T-helper 2 cell treated with Interferon-gamma antibody and Interleukin-4, amounts not matched to agents 100 ng/mL and 5 ng/mL, for 36 hours (primary cell): ENCODE data around the gene PLXNA2. TPM values are rescaled to one million over a fixed set of nuclear protein-coding genes. Genes with fewer than 3 reads are reported as not detected.

Experiments
- intact Hi-C: fragments of 100-400 bp; cut with micrococcal nuclease; formaldehyde crosslinking; loops from one replicate; pipeline ENCODE4 v1.15.1; 2023
- total RNA-seq: library from RNA; stranded (reverse); gene quantifications from 2 replicates; pipeline ENCODE4 v1.2.3, GENCODE V29; 2022

PLXNA2 gene
- total RNA-seq, 1 donor from 2014 or later: 0.39 TPM

GRCh38 chr1:208078752-208079151, 165.4 kb downstream of the PLXNA2 start:
- intact Hi-C loops: no loop called here

GRCh38 chr1:208077232-208078075, 166.7 kb downstream of the PLXNA2 start:
- intact Hi-C loops: no loop called here

- intact Hi-C loops: no loop called here
These were observed 169.8 kb downstream of the PLXNA2 start for GRCh38 chr1:208074353-208074752.

GRCh38 chr1:208071435-208072031, 172.7 kb downstream of the PLXNA2 start:
- intact Hi-C loops: no loop called here

- intact Hi-C loops: no loop called here
These were observed 174.3 kb downstream of the PLXNA2 start for GRCh38 chr1:208069908-208070307.

DNA sequence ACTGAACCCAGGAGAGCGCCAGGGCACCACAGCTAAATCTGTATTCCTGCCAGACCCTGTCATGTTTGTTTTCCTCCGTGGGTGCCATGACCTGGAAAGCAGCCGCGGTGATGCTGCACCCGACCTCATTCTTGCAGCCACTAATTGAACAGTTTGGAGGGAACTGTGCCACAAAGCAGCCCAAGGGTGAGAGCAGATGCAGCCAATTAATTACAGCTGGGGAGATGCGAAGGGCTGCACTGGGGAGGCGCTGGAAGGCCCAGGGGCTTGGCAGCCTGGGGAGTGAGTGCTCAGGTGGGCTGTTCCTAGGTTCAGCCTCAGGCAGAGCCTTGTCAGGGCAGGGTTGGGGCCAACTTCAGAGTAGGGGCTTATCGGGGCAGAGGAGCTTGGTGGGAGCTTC, 174.9 kb downstream of the PLXNA2 start:
- intact Hi-C loops: no loop called here

DNA sequence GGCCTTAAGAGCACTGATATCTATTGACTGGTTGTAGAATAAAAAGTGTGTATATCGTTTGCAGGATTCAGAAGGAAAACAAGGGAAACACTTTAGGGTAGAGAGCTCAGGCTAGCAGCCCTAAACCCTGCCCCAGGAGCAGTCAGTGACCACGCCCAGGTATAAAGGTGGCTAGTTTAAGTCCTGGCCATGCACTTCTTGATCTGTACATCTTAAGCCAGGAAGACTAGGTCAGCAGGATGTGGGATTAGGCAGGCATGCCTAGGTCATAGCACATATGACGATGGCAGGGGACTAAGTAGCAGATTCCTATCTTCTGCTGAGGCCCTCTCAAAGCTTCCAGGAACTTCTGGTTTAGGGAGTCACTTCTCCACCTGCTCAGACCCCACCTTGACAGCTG, 175.3 kb downstream of the PLXNA2 start:
- intact Hi-C loops: no loop called here

DNA sequence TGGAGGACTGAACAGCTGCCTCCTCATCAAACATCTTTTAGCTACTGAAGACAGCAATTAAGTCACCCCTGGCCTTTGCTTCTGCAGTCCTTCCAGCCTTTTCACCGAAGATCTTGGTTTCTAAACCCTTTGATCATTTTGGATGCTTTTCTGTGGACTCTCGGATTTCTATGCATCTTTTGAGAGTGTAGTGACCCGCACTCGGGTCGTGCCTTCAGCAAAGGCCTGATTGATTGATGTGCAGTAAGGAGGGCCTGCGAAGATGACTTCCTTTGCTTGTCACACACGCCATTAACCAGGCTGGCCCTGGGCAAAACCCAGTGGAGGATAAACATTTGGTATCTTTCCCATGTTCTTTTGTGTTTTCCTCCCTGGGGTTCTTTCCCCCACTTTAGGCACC, 175.8 kb downstream of the PLXNA2 start:
- intact Hi-C loops: no loop called here

DNA sequence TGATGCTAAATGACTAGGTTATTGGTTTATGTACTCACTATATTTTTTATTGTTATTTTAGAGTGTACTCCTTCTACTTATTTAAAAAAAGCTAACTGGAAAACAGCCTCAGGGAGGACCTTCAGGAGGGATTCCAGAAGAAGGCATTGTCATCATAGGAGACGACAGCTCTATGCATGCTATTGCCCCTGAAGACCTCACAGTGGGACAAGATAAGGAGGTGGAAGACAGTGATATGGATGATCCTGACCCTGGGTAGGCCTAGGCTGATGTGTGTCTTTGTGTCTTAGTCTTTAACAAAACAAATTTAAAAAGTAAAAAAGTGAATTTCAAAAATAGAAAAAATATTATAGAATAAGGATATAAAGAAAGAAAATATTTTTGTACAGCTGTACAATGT, 177.6 kb downstream of the PLXNA2 start:
- intact Hi-C loops: no loop called here

DNA sequence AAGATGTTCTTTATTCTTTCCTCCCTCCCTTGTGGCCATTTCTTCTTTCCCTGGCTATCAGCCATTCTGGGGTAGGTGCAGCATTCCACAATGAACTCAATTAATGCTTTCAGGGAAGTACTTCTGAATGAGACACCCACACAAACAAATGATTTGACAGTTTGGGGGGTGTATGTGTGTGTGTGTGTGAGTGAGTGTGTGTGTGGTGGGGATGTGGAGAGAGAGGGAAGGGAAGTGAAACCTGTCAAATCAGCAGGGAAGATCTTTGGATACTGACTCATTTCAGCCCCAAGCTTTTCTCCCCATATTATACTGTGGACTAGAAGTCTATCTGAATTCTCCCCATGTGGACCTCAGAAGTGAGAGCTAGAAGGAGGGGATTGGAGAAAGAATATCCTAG, 178.3 kb downstream of the PLXNA2 start:
- intact Hi-C loops: no loop called here

GRCh38 chr1:208061632-208062031, 182.6 kb downstream of the PLXNA2 start:
- intact Hi-C loops: no loop called here

- intact Hi-C loops: no loop called here
These were observed 183.1 kb downstream of the PLXNA2 start for GRCh38 chr1:208061118-208061517.

- intact Hi-C loops: no loop called here
These were observed 183.8 kb downstream of the PLXNA2 start for GRCh38 chr1:208060215-208060869.

DNA sequence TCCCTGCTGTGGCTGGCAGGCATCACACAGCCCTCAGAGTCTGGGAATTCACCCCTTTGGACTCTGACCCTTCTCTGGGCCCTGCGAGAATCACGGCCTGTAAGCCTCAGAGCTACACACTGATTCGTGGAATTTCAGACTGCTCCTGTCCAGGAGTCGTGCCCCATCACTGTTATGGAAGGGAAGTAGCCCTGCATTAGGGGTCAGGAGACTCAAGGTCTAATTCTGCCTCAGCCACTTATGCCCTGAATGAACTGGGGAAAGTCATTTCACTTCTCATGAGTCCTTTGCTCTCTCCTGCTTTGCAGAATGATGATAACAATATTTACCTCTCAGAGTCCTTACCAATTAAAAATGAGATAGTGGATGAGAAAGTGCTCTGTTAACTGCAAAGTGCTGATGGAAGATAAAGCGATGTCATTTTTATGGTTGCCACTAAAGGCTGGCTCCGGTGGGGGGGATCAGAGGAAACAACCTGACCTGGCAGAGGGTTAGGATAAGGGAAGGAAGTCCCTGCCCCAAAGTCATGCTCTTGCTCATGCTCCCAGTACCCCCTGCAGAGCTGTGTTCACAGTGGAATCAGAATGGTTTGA, 184.7 kb downstream of the PLXNA2 start:
- intact Hi-C loops: no loop called here

DNA sequence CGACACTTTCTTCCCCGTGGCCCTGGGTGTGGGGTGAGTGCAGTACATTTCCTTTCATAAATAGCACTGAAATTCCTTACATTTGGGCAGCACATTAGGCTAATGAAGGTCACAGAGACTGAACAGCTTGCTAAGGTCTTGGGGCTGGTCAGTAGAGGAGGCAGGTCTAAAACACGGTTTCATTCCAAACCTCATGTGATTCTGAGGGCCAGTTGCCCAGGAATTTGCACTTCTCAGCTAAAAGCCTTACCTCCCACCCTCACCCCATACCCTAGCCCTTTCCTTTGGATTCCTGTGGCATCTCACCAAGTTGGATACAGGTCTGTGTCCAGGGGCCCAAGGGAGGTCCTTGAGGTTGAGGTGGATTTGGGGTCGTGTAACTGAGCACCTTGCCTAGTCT, 185.4 kb downstream of the PLXNA2 start:
- intact Hi-C loops: no loop called here

- intact Hi-C loops: no loop called here
These were observed 185.9 kb downstream of the PLXNA2 start for GRCh38 chr1:208058267-208058666.

DNA sequence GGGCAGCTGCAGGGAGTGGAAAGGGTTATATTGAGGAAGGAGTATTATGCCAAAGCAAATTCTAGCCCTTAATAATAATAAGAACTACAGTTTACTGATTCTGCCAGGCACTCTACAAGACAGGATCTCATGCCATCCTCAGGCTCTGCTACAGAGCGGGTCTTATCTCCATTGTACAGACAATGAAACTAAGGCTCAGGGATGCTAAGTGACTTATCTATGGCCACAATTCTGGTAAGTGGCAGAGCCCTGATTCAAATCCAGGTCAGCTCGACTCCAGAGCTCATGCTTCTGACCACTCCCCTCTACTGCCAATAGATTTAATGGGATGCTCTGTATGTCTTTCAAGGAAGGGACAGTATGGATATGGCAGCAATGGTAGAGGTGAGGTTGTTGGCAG, 187.1 kb downstream of the PLXNA2 start:
- intact Hi-C loops: no loop called here

DNA sequence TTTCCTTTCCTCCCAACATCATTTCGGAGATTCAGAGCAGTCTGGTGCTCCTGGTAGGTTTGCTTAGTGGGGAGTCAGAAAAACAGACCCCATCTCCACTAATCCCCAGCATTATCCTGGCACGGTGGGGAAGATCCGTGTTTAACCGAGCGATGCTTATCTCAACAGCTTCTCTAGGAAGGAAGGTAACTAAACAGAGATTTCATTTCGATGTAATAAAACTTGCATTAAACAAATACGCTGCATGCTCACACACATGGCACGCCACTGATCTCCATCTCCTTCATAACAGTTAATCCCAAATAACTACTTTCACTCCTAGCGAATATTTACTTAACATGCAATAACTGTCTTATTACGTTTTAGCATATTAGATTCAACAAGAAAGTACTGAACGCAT, 188.6 kb downstream of the PLXNA2 start:
- intact Hi-C loops: no loop called here

DNA sequence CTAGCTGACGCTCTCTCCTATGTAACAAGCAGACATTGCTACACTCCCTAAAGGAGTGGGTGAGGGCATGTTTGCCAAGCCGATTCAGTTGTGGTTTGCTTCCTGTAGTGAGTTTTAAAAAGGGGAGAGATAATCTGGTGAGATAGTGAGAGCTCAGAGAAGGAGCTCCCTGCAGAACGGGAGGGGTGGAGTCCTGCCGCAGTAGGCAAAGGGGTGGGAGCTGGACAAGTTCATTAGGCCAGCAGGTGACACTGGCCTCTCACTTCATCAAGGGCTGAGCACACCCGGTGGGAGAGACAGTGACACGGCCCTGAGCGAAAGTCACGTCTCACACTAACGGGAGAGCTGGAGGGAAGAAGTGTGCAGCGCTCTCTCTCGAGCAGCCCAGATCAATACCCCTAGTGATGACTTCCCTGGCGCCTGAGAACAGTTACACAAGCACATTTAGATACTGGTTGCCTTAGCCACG, 189.2 kb downstream of the PLXNA2 start:
- intact Hi-C loops: no loop called here

DNA sequence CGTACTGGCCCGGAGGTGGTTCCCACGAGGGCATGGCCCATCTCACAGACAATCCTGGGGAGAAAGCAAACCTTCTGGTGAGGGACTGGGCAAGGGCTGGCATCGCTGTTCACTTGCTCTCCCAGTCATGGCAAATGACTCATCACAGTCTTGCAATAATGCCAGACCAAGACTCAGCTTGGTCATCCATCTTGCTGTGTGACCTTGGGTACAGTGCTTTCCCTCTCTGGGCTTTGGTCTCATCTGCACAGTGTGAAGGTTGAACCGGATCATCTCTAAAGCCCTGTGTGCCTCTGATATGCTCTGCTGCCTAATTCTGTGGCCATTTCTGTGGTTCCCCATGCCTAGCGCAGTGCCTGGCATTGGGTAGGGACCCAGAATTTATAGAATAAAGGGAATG, 189.7 kb downstream of the PLXNA2 start:
- intact Hi-C loops: no loop called here

GRCh38 chr1:208053661-208054060, 190.5 kb downstream of the PLXNA2 start:
- intact Hi-C loops: no loop called here

GRCh38 chr1:208052926-208053407, 191.2 kb downstream of the PLXNA2 start:
- intact Hi-C loops: no loop called here
